Retinal pigment epithelial cell (primary cell): ENCODE measurements around the gene TLR6.

Source experiments
- DNase-seq: peaks from one replicate; pipeline ENCODE4 v3.0.0-alpha.2; 2010; ENCODE audit warnings: low read depth
- H3K4me3 ChIP-seq: 2 replicates; pipeline ENCODE4 v1.5.1; 2011; ENCODE audit warnings: mild to moderate bottlenecking, low read length, control low read depth, moderate library complexity
- CTCF ChIP-seq: conservative IDR thresholded peaks from 2 replicates; pipeline ENCODE4 v1.5.1; 2011; ENCODE audit warnings: low read depth, low read length, control low read depth, inconsistent platforms

Gene TLR6

GRCh38 chr4:38868059-38868960, 11.7 kb upstream of the TLR6 start:
- H3K4me3 ChIP-seq = peak overlapping the region; percentile 75
- no peak for DNase-seq
- no peak for TF ChIP-seq CTCF

DNA sequence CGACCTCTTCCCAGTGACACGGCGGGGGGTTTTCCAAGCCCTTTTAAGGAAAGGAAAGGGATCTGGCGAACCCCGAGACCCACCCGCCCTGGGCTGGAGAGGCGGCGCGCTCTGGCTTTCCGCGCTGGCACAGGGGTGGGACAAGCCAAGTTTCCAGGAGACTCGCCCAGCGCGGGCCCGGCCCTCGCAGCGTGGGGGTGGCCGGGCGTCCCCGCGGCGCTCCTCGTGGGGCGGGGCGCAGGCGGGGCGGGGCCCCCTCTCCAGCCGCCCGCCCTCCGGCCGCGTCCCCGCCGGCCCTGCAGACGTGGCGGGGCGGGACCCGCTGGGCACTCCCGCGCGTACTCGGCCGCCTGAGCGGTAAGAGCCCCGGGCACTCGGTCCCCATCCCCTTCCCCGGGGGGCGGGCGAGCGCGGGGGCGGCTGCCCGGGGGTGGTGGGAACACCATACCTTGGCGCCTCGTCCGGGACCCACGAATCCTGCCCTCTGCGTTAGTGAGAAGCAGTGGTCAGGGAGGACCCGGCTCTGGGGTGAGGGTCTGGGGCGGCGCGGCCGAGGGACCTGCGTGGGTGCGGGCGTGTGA, 11.0 kb upstream of the TLR6 start, which contains the start of gene FAM114A1:
FAM114A1 (plus strand) TSS at position 329 of the 581 bp plus-strand sequence. CDS start 10,273 bp downstream, outside the sequence.
- no peak for TF ChIP-seq CTCF
- DNase-seq = no peak
- peak within 1 kb of the TSS; percentile 75 for H3K4me3 ChIP-seq

DNA sequence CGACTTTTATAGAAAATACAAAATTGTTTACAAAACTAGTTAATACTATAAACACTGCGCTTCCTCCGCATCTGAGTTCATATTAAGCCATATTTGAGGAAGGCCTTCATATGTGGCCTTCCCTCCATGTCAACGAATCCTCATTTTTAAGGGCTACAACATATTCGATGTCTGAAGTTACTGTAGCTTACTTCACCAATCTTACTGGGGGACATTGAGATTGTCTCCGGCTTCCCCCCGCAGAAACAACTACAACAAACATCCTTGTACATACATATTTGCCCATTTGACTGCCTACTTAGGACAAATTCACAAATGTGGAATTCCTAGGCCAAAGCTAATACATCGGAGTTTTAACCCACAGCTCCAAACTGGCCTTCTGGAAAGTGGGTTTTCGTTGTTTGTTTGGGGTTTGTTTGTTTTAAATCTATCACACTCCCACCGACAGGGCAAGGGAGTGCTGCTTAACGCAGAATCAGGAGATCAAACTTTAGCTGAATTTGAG, 10.4 kb upstream of the TLR6 start:
- TF ChIP-seq CTCF = no peak
- no peak for DNase-seq
- H3K4me3 ChIP-seq = peak overlapping the region; percentile 66

- no peak for DNase-seq
- no peak overlapping the region for H3K4me3 ChIP-seq
- TF ChIP-seq CTCF = no peak
Observed at GRCh38 chr4:38865445-38865844, 8.8 kb upstream of the TLR6 start.

DNA sequence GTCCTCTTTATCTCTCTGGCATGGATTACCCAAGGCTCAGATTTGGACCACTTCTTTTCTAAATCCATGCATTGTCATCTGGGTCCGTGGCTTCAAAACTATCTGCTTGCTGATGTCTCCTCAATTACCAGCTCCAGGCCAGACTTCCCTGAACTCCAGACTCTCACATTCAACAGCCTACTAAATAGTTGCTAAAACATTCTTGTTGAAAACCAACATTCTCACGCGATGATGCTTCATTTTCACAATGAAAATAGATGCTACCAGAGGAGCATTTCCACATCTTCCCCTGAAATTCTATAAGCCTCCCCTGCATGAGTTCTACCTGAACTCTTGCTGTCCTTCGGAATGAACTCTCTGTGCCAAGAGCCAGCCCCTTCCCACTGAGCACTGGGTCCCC, 5.2 kb upstream of the TLR6 start:
- TF ChIP-seq CTCF = no peak
- DNase-seq = no peak

DNA sequence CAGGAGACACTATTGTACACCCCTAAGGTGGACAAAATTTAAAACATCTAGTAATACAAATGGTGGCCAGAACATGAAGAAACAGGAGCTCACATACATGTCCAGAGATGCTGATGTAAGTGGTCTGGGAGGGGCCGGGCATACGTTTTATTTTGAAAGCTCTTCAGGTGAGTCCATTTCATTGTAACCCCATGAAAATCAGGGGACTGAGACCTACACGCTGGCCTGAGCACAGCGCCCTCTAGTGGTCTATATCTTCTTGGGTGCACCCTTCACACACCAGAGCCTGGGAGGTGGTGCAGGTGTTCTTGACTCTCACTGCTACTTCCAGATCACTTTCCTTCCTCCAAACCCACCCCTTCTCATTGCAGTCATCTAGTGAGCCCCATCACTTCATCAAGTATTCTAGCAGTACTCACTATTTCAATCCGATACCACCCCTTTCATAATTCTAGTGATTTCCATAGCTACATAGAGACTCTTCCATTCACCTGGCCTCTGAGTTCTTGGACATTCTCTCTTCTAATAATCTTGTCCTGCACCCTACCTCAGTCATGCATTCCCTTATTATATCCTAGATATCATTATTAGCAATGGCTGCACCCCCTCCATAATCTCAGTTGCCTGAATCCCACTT, 4.3 kb upstream of the TLR6 start:
- peak; percentile 85 for TF ChIP-seq CTCF
- no peak for DNase-seq

More for the DNA sequence above, 5.2 kb upstream of the TLR6 start:
- no peak overlapping the region for H3K4me3 ChIP-seq

More for the DNA sequence above, 4.3 kb upstream of the TLR6 start:
- H3K4me3 ChIP-seq = no peak overlapping the region
